ENCODE results near the gene ADGRL3.
"Not testable (repeated sequence)": the region's sequence is repeated elsewhere in the genome, so short reads cannot be mapped to it uniquely, and the experiment has no call there.

Gene ADGRL3

GRCh38 chr4:61851126-61851525, 651.0 kb downstream of the ADGRL3 start:
- no peak for DNase-seq

- not testable (repeated sequence) for DNase-seq
Measured at GRCh38 chr4:61852105-61852504, 652.0 kb downstream of the ADGRL3 start.

- no peak for DNase-seq
Measured at GRCh38 chr4:61853041-61853440, 652.9 kb downstream of the ADGRL3 start.

GRCh38 chr4:61860376-61860775, 660.2 kb downstream of the ADGRL3 start:
- DNase-seq: no peak

GRCh38 chr4:61864286-61864685, 664.2 kb downstream of the ADGRL3 start:
- no peak for DNase-seq

GRCh38 chr4:61866378-61867030, 666.4 kb downstream of the ADGRL3 start:
- no peak for DNase-seq

GRCh38 chr4:61872983-61873382, 672.9 kb downstream of the ADGRL3 start:
- DNase-seq: no peak

GRCh38 chr4:61877266-61877665, 677.1 kb downstream of the ADGRL3 start:
- no peak for DNase-seq

- DNase-seq: no peak
Measured at GRCh38 chr4:61877893-61878292, 677.8 kb downstream of the ADGRL3 start.

GRCh38 chr4:61882381-61882780, 682.3 kb downstream of the ADGRL3 start:
- DNase-seq: no peak

- DNase-seq: no peak
Measured at GRCh38 chr4:61886131-61886530, 686.0 kb downstream of the ADGRL3 start.

GRCh38 chr4:61889117-61889516, 689.0 kb downstream of the ADGRL3 start:
- no peak for DNase-seq

- no peak for DNase-seq
Measured at GRCh38 chr4:61890321-61890720, 690.2 kb downstream of the ADGRL3 start.

GRCh38 chr4:61891953-61892352, 691.8 kb downstream of the ADGRL3 start:
- DNase-seq: no peak

- no peak for DNase-seq
Measured at GRCh38 chr4:61896634-61897033, 696.5 kb downstream of the ADGRL3 start.

GRCh38 chr4:61909031-61909430, 708.9 kb downstream of the ADGRL3 start:
- no peak for DNase-seq

- no peak for DNase-seq
Measured at GRCh38 chr4:61911313-61911756, 711.2 kb downstream of the ADGRL3 start.

- DNase-seq: no peak
Measured at GRCh38 chr4:61913619-61914018, 713.5 kb downstream of the ADGRL3 start.

- no peak for DNase-seq
Measured at GRCh38 chr4:61915501-61915900, 715.4 kb downstream of the ADGRL3 start.

GRCh38 chr4:61918507-61918906, 718.4 kb downstream of the ADGRL3 start:
- DNase-seq: no peak

GRCh38 chr4:61918987-61919386, 718.9 kb downstream of the ADGRL3 start:
- DNase-seq: no peak

- DNase-seq: no peak
Measured at GRCh38 chr4:61919561-61919960, 719.4 kb downstream of the ADGRL3 start.

- no peak for DNase-seq
Measured at GRCh38 chr4:61921920-61922319, 721.8 kb downstream of the ADGRL3 start.

GRCh38 chr4:61922766-61923165, 722.6 kb downstream of the ADGRL3 start:
- no peak for DNase-seq

GRCh38 chr4:61923179-61923578, 723.1 kb downstream of the ADGRL3 start:
- DNase-seq: no peak
